Stimulated activated CD4-positive, alpha-beta T cell treated with anti-CD3 and anti-CD28 coated beads, Interleukin-1b, Interleukin-23, amount 100 ng/mL, for 4 hours (primary cell): Measurements from ENCODE around the gene SMCHD1.
"Not testable (repeated sequence)": the region's sequence is repeated elsewhere in the genome, so short reads cannot be mapped to it uniquely, and the experiment has no call there.

Experiments used
- DNase-seq, 2 donors: peaks; one replicate each; pipeline ENCODE4 v3.0.0-alpha.2; 2020; ENCODE audit warnings: low read depth in 2 of 2

The SMCHD1 gene

GRCh38 chr18:2657788-2658458 lies 2.4 kb downstream of the SMCHD1 start:
- no peak for DNase-seq

GRCh38 chr18:2660849-2661248 lies 5.3 kb downstream of the SMCHD1 start:
- not testable (repeated sequence) for DNase-seq

GRCh38 chr18:2662288-2662687 lies 6.8 kb downstream of the SMCHD1 start:
- DNase-seq = not testable (repeated sequence)

GRCh38 chr18:2662990-2663389 lies 7.5 kb downstream of the SMCHD1 start:
- DNase-seq = no peak

- no peak for DNase-seq
Measured at GRCh38 chr18:2672410-2672809, 16.9 kb downstream of the SMCHD1 start.

GRCh38 chr18:2672872-2673271 lies 17.3 kb downstream of the SMCHD1 start:
- DNase-seq = no peak

- not testable (repeated sequence) for DNase-seq
Measured at GRCh38 chr18:2678933-2679332, 23.4 kb downstream of the SMCHD1 start.

GRCh38 chr18:2680216-2680792 lies 24.8 kb downstream of the SMCHD1 start:
- DNase-seq = no peak

- DNase-seq = no peak
Measured at GRCh38 chr18:2681993-2682603, 26.6 kb downstream of the SMCHD1 start.

GRCh38 chr18:2683055-2683454 lies 27.5 kb downstream of the SMCHD1 start:
- DNase-seq = no peak

GRCh38 chr18:2686349-2686968 lies 30.9 kb downstream of the SMCHD1 start:
- DNase-seq = no peak

GRCh38 chr18:2687390-2688001 lies 32.0 kb downstream of the SMCHD1 start:
- DNase-seq = no peak

- DNase-seq = no peak
Measured at GRCh38 chr18:2692508-2692907, 37.0 kb downstream of the SMCHD1 start.

- no peak for DNase-seq
Measured at GRCh38 chr18:2697184-2697583, 41.7 kb downstream of the SMCHD1 start.

- no peak for DNase-seq
Measured at GRCh38 chr18:2699001-2699400, 43.5 kb downstream of the SMCHD1 start.

- no peak for DNase-seq
Measured at GRCh38 chr18:2704541-2704940, 49.0 kb downstream of the SMCHD1 start.

- DNase-seq = no peak
Measured at GRCh38 chr18:2706903-2707302, 51.4 kb downstream of the SMCHD1 start.

- no peak for DNase-seq
Measured at GRCh38 chr18:2707551-2708168, 52.1 kb downstream of the SMCHD1 start.

GRCh38 chr18:2709316-2709715 lies 53.8 kb downstream of the SMCHD1 start:
- DNase-seq = no peak

- DNase-seq = no peak
Measured at GRCh38 chr18:2714140-2714539, 58.6 kb downstream of the SMCHD1 start.

GRCh38 chr18:2715990-2716389 lies 60.5 kb downstream of the SMCHD1 start:
- no peak for DNase-seq
